AG04450 (cell line): ENCODE results near the gene MLYCD. TPM values are rescaled to one million over a fixed set of nuclear protein-coding genes. Genes with fewer than 3 reads are reported as not detected.
"Not testable (repeated sequence)": the region's sequence is repeated elsewhere in the genome, so short reads cannot be mapped to it uniquely, and the experiment has no call there.

Source experiments
- CTCF ChIA-PET: fragments of 300-600, 350-600 bp; formaldehyde crosslinking; extraction: SDS; loops from one replicate; lab custom pipeline; 2022; ENCODE audit warnings: antibody characterized with exemption, inconsistent platforms; lab: Charles Lee
- POLR2A ChIA-PET: fragments of 350-600 bp; formaldehyde crosslinking; extraction: SDS; loops from one replicate; lab custom pipeline; 2021; ENCODE audit warnings: antibody characterized with exemption, inconsistent platforms; lab: Yijun Ruan, JAX
- DNase-seq: peaks from one replicate; pipeline ENCODE4 v3.0.0-alpha.2; 2011; ENCODE audit warnings: low read depth, low spot score
- H3K27ac ChIP-seq: one replicate; pipeline ENCODE4 v1.5.1; 2012; ENCODE audit warnings: low read depth, low read length, control low read depth
- H3K27me3 ChIP-seq: one replicate; pipeline ENCODE4 v1.6.0; 2012; ENCODE audit warnings: low read length; ENCODE audit not compliant: control insufficient read depth, insufficient read depth
- H3K4me3 ChIP-seq: 2 replicates; pipeline ENCODE4 v1.5.1; 2011; ENCODE audit warnings: mild to moderate bottlenecking, low read depth, low read length, control low read depth
- H3K9me3 ChIP-seq: 2 replicates; pipeline ENCODE4 v1.5.1; 2012; ENCODE audit warnings: low read length; ENCODE audit not compliant: control insufficient read depth, insufficient read depth
- CTCF ChIP-seq: IDR thresholded peaks from 2 replicates; pipeline ENCODE4 v1.5.1; 2011; ENCODE audit warnings: low read depth, low read length, control low read depth, inconsistent platforms
- polyA plus RNA-seq: library from polyadenylated mRNA; depleted of rRNA; stranded (reverse); fragments of >200 nt; gene quantifications from 2 replicates; pipeline ENCODE4 v1.2.3, GENCODE V29; 2011

MLYCD gene
- polyA plus RNA-seq, 1 experiment, result 2.0 TPM

GRCh38 chr16:83940119-83940518 is 41.2 kb downstream of the MLYCD start:
- POLR2A ChIA-PET, result no interaction called here
- DNase-seq, result no peak
- CTCF ChIA-PET, result interaction anchor here (0.6 kb wide), 1 partner anchor 26 kb away, joined by 4 read pairs; no protein-coding TSS in a partner anchor
- TF ChIP-seq CTCF, result peak; percentile 14; the same call in 1 of the 2 replicates
- no peak overlapping the region for H3K4me3 ChIP-seq
- no peak overlapping the region for H3K27ac ChIP-seq
- H3K9me3 ChIP-seq, result no peaks in the 10 kb centered on the region; the same call in 1 of the 2 replicates
- peaks cover 11% of the 10 kb centered on the region for H3K27me3 ChIP-seq

DNA sequence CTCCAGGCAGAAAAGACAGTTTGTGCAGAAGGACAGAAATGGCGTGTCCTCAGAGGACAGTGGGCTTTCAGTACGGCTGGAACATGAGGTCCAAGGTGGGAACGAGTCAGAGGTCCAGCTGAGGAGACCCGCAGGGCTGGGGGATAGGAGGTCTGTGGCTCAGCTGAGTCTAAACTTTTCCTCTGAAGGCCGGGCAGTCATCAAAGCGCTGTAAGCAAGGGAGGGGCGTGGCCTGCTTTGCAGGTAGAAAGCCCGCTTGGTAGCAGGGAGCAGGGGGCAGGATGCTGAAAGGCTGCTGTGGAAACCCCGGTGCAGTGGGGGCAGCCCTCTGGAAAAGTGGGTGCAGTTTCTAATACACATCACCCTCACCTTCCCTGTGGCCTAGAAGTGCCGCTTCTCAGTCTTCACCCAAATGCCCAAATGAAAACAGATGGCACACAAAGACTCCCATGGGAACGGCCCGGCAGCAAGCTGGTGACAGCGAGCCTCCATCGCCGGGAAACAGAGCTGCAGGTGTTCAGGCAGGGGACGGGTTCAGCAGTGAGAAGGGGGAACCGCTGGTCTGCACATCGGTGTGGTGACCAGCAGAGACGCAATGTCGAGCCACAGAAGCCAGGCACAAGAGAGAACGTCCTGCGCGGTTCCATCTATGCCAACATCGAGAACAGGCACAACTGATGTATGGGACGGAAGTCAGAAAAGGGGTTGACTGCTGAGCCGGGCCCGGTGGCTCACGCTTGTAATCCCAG is 41.9 kb downstream of the MLYCD start:
- H3K27me3 ChIP-seq, result peaks cover 12% of the 10 kb centered on the region
- DNase-seq, result no peak
- ChIA-PET POLR2A (interaction anchor here (0.6 kb wide), 1 partner anchor 54 kb away, joined by 7 read pairs; no protein-coding TSS in a partner anchor), CTCF (interaction anchor here (0.7 kb wide), 1 partner anchor 14 kb away, joined by 3 read pairs; no protein-coding TSS in a partner anchor)
- no peaks in the 10 kb centered on the region; the same call in 1 of the 2 replicates for H3K9me3 ChIP-seq
- H3K27ac ChIP-seq, result no peak overlapping the region
- H3K4me3 ChIP-seq, result no peak overlapping the region
- no peak for TF ChIP-seq CTCF

GRCh38 chr16:83941546-83941945 is 42.6 kb downstream of the MLYCD start:
- peaks cover 11% of the 10 kb centered on the region for H3K27me3 ChIP-seq
- not testable (repeated sequence) for H3K4me3 ChIP-seq, DNase-seq, H3K27ac ChIP-seq, H3K9me3 ChIP-seq
- ChIA-PET POLR2A (interaction anchor here (0.6 kb wide), 1 partner anchor 54 kb away, joined by 7 read pairs; no protein-coding TSS in a partner anchor), CTCF (interaction anchor here (0.7 kb wide), 1 partner anchor 15 kb away, joined by 3 read pairs; no protein-coding TSS in a partner anchor)

DNA sequence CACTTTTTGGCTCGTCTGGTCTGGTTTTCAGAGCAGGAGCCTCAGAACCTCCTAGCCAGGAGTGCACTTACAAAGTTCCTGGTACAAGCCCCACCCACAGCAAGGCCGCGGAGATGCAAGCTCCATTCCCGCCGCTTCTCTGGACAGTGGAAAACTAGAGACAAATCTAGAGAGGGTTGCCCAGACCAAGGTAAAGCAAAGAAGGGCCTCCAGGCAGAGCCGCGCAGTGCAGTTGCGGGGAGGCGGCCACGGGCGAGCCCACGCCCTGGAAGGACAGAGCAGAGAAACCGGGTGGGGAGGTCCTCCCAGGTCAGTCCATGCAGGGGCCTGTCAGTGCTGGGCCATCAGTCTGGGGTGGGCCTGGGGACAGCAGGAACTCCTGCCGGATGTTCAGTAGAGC is 43.2 kb downstream of the MLYCD start:
- no peak for DNase-seq
- ChIA-PET CTCF (no interaction called here), POLR2A (no interaction called here)
- Histone ChIP-seq H3K27me3 (peaks cover 11% of the 10 kb centered on the region), H3K9me3 (no peaks in the 10 kb centered on the region; the same call in 1 of the 2 replicates), H3K27ac (no peak overlapping the region), H3K4me3 (no peak overlapping the region)
- no peak for TF ChIP-seq CTCF

- ChIA-PET POLR2A (interaction anchor here (0.6 kb wide), 1 partner anchor 800 kb away, joined by 3 read pairs; no protein-coding TSS in a partner anchor), CTCF (no interaction called here)
- Histone ChIP-seq H3K27ac (no peak overlapping the region), H3K9me3 (no peaks in the 10 kb centered on the region; the same call in 1 of the 2 replicates), H3K27me3 (peaks cover 11% of the 10 kb centered on the region), H3K4me3 (no peak overlapping the region)
- no peak for DNase-seq
- no peak for TF ChIP-seq CTCF
These were observed 44.0 kb downstream of the MLYCD start for GRCh38 chr16:83942815-83943515.
